Measurements from ENCODE around the gene LEF1.
A peak's percentile ranks its signal among the peaks of the same experiment; 100 is the strongest.

The LEF1 gene

DNA sequence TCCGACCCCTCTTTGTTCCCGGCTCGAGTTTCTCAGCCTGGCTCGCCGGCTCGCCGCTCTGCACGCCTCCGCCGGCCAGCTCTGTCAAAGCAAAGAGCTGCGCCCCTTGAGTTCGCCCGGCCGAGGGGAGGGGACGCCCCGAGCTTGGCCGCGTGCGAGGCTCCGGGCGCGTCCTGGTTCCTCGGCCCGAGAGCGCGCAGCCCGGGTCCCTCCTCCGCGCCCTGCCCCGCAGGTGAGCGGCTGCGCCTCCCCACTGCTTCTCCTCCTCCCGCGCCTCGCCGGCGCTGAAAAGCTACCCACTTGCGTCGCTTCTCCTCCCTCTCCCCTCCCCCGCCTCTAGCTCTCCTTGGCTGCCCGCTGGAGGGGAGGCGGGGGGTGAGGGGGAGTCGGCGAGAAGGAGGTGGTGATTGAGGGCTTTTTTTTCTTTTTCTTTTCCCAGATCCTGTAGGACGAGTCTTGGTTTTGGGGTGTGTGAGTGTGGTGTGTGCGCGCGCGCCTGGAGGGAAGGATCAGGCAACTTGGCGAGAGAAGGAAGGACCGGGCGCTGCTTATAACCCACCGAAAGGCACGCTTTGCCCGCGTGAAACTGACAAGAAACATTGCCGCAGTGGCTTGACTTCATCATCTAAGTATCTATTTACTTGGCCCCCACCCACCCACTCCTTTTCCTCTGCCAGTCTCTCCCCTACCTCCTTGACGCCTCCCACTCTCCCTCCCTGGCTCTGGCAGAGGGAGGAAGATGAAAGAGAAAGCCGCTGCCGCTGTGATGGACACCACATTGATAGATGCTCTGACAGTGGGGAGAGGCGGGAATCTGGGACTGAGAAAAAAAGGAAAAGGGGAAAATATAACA is at the start of gene LEF1:
TSS of gene LEF1 (minus strand) at position 262 of the 853 bp plus-strand sequence. CDS start 1,165 bp downstream, outside the sequence.
- DNase-seq, result peak; percentile 47

DNA sequence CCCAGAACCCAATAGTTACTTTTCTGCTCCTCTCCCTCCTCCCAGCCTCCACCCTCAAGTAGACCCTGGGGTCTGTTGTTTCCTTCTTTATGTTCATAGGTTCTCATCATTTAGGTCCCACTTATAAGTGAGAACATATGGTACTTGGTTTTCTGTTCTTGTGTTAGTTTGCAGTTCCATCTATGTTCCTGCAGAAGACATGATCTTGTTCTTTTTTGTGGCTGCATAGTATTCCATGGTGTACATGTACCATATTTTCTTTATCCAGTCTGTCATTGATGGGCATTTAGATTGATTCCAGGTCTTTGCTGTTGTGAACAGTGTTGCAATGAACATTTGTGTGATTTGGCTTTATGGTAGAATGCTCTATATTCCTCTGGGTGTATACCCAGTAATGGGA is 47.8 kb upstream of the LEF1 start:
- DNase-seq, result no peak

DNA sequence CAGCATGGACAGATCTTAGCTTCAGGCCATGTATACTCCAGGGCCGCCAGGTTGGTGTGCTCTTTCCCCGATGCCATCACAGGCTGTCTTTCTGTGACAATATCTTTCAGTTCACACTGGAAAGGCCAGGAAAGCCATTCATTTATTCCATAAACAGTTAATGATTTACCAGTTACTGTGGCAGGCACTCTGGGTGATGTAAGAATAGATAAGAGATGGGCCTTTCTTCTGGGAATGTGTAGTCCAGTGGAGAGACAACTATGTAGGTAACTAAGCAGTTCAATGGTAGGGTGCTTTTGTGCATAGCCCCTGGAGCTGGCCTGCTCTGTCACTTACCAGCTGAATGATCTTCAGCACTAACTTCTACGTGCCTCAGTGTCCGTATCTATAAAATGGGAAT is 46.3 kb upstream of the LEF1 start:
- DNase-seq, result no peak

DNA sequence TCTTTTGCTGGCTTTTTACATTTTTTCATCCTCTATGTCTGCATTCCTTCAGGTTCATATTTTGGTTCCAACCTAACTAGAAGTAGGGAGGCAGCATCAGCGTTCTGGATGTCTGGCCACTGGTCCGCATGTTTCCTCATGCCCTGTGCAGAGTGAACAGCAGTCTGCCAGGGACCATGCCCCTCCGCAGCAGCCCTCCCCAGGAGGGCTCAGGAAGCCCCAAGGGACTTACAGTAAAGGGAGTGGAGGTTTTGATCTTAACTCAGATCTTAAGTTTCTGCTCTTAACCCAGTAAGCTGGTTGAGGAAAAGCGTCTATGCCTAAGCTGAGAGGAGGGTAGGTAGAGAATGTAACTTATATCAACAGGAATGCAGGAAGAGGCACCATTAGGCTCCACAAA is 45.0 kb upstream of the LEF1 start:
- no peak for DNase-seq

DNA sequence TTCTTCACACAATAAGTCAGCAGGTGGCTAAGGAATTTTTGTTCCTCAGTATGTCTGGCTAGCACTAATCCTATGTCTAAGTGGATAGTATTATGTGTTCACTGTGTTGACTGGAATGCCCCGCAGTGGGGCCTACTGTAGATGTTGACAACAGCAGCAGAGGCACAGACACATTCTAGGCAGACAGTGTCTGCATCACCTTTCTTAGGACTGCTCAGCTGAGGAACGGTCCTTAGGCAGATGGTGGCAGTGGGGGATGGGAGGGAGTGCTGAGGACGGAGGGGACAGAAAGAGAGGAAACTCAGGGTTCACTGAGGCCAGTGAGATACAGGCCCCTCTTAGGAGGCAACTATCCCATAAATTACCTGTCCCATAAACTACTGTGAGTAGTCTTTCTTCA is 44.6 kb upstream of the LEF1 start:
- no peak for DNase-seq

DNA sequence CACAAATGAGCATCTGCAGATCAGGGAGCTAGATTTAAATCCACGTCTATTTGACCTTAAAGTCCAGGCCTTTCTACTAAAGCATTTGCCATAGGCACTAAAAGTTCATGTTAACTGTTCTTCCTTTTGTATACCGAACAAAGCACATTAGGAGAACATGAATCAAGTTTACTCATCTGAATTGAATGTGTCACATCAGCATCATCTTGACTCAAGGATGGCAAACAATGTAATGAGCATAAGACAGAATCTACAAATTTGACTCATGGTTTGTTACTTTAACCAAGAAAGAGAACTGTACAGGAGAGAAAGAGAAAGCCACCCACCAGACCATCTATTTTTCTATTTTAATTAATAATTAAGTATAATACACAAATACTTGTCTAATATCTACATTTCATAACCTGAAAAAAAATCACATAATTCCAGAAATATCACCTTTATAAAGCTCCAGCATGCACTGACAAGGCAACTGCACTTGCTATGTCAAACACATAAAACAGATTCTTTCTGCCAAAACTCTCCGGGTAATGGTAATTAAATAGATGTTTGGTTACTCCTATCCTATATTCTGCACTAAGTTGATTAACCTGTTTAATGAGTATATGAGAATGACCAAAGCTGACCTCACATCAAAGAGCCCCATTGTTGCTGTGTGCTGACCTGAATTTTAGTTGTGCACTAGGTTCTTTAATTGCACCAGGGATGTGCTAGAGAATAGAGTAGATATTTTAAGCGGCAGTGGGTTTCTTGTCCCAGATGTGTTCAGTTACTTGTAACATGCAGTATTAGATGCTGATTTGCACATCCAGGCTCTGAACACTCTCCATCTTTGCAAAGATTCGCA is 42.5 kb upstream of the LEF1 start:
- no peak for DNase-seq

DNA sequence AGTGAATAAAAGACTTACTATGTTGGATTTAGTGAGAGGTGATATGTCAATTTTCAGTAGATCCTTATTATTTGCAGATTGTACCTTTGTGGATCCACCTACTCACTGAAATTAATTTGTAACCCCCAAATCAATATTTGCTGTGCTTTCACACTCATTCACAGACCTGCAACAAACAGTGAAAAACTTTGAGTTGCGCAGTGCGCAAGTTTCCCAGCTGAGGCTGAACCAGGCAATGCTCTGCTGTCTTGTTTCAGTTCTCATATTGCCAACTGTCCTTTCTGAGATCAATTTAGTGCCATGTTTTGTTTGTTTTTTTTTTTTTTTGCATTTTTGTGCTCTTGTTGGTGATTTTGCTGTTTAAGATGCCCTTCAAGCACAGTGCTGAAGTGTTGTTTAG is 40.8 kb upstream of the LEF1 start:
- DNase-seq, result no peak

DNA sequence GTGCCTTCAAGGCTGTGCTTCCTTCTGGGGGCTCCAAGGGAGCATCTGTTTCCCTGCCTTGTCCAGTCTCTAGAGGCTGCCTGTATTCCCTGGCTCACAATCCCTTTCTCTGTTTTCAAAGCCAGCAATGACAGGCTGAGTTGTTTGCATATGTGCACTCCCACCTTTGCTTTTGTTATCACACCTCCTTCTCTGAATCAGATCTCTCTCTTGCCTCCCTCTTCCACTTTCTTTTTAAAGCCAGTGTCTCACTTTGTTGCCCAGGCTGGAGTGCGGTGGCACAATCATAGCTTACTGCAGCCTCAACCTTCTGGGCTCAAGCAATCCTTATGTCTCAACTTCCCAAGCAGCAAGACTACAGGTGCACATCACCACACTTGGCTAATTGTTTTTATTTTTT is 37.1 kb upstream of the LEF1 start:
- no peak for DNase-seq

DNA sequence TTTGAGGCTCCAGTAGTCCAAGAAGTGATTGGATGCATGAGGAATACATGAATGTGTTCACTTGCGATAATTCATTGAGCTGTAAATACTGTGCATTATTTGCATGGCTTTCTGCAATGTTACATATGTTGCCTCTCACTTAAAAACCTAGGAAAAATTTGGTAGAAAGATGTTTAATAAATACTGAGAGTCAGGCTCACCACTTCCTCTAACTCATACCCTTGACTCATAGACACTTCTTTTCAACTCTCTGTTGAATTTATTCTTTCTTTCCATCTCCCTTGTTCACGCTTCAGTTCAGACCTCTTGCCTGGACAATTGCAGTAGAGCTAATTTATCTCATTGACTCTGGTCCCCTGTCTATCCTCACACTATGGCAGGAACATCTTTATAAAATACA is 35.8 kb upstream of the LEF1 start:
- no peak for DNase-seq

DNA sequence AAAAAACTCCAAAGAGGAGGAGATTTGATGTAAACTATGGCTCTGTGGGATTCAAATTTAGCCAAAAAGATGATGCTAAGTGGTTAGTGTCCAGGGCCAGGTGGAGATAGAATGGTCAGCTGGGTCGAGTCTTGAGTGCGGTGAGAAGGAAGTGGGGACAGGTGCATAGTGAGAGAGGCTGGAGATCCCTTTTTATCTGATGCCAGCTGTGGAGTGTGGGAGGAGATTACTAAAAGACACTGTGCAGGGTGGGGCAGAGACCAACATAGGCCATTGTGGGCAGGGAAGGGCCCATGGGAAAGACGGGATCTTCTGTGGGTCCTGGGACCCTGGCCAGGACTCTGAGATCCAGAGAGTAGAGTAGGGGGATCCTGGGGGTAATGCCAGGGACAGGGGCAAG is 34.6 kb upstream of the LEF1 start:
- no peak for DNase-seq

DNA sequence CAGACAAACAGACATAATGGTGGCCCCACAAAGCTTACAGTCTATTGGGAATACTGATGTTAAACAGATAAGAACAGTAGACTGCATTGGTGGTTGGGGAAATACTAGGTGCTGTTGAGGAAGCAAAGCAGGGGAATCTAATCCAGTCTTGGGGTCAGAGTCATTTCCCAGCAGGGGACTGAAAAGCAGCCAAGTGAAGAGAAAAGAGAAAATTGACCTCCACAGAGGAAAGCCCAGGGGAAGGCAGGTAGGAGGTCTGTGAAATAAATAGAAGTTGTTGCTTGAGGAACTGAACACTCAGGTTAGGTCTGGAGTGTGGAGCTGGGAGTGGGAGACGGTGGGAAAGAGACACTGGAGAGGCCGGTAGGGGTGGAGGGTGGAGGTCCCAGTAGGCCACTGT is 33.0 kb upstream of the LEF1 start:
- DNase-seq, result no peak

DNA sequence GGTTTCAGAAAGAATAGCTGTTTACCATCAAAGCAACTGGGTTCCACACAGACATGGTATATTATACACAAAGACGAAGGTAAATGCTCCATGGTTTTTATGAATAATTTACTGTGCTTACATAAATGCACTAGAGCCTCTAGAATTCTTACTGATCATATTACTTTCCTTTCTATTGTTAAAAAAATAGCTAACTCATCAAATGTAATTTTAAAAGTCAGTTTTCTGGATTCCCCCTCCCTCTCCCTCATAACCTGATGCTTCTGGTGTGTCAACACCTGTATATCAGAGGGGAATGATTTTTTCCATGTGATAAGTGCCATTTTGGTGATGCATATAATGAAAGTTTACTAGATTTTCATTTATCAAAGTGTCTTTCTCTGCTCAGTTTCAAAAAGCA is 31.1 kb upstream of the LEF1 start:
- DNase-seq, result no peak

DNA sequence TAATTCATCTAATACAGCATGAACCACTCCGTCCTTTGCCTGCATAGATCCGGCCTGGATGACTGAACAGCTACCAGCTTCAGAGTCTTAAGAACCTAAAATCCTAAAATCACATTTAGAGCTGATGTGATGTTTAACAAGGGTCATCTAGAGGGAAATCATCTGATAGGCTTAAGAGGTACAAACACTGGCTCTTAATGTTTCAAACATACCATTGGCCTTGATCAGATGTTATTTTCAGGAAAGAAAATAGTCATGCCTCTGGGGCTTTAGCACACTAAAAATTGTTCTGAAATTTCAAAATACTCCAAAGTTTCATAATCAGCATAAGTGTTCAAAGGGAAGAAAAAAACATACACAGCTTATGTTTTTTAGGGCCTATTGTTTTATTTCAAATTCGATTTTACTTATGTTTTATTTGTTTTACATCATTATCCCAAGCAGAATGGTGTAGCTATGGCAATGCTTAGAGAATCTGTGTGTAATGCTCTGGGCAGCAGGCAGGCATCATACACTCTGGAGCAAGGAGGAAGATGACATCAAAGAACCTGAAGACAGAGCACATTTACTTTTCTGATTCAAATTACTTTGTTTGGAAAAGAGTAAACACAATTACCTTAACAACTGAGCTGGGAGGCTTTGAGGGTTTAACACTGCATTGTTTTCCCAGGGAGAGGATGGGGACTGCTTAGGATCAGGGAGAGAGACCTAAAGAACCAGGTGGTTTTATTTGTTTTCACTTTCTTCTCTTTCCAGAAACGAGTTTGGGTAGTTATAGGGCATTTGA is 25.3 kb upstream of the LEF1 start:
- DNase-seq, result no peak

DNA sequence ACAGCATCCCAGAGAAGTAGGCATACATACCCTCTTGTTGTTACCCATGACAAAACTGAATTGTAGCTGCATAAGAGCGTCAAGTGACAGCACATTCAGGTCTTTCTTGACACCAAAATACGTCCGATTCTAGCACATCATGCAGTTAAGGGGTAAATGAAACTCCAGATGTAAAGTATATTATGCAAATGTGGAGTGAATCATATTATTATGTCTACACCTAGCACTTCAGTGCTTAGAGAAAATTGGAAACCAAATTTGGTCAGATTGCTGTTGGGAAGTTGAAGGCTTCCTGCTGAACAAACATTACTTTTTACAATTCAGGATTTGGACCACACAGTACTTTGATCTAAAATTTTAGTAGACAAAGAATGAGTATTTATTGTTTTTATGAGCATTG is 24.2 kb upstream of the LEF1 start:
- no peak for DNase-seq

DNA sequence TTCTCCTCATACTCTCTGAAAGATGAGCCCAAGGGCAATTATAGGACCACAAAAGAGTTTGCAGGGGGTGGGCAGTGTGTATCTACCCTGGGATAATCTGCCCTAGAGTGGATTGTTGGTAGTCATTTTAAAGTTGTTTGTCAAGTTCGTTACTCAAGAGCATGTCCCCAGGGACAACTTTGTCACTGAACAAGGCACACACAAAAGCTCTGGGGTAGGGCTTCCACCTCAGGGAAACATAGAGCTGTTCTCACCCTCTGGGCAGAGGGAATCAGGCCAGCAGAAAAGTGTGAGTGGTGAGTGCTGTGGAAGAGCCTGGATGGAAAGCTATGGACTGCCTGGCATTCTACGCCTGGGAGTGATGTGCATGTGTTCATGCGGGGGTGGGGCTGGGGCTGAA is 23.3 kb upstream of the LEF1 start:
- DNase-seq, result no peak

DNA sequence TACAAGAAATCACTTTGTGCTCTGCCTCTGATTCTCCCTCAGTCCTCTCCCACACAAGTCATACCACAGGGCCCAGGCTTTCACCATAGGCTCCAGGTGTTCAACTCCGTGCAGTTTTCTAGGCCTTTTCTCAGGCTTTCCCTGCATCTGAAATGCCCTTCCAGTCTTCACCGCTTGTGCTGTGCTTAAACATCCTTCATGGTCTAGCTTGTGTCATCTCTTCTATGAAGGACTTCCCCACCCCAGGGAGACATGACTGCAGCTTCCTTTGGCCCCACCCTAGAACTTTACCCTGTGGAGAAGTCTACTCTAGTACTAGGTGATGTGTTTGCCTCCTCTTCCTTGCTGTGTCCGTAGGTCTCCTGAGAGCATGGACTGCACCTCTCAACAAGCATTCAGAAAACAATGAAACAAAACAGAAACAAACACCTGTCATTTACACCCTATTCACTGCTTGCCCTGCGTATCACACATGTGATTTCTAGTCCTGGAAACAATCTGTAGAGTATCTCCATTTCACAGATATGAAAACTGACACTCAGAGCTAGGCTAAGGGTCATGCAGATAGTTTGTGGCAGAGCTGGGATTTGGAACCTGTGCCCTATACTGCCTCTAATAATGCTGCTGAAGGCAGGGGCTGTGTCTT is 22.7 kb upstream of the LEF1 start:
- no peak for DNase-seq

DNA sequence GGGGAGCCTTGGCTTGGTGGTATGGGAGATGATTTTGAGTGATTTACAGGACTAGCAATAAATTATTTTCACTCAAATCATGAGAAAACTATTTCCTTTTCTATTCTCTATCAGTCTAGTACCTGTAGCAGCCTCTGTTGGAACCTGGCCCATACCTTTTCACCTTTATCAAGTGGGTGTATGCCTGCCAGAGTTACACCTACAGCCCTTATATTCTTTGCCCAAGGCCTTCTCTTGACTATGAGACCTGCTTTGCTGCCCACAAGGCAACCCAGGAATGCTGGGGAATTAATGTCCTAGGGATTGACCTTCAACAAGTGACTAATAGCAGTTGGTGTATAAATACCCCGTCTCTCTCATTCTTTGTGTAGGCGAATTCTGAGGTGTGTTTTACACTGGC is 20.0 kb upstream of the LEF1 start:
- no peak for DNase-seq

DNA sequence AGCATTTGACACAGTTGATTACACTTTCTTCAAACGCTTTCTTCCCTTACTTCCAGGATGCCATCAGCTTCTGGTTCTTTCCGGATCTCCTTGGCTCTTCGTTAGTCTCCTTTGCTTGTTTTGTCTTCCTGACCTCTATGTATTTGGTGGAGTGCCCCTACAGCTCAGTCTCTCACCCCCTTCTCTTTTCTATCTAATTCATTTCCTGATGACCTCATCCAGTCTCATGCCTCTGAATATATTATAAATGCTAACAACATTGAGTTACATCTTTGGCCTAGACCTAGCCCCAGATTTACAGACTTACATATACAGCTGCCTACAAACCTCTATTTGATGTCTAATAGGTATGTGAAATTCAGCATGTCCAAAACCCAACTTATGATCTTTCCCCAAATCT is 16.5 kb upstream of the LEF1 start:
- no peak for DNase-seq

DNA sequence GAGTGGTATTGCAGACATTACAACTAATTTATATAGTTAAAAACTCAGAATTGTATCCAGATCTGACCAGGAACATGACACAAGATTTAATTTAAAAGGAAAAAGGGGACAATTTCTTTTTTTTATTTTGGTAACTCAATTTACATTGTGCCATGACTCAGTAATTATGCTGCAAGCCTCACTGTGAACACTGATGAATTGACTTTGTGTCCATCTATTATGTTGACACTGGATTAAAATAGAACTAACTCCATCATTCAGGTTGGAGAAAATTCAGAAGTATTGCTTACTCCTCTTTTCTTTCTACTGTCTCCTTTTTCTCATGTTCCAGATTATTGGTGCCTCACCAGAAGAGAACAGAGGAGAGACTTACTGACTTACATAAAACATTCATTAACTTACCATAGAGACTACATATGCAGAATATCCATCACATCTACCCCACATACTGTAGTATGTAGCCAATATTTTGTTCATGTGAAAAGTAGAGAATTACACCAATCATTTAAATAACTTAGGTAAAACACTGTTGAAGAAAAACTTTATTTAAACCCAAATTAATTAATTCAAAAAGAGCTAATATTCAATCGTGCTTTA is 15.8 kb upstream of the LEF1 start:
- DNase-seq, result no peak

DNA sequence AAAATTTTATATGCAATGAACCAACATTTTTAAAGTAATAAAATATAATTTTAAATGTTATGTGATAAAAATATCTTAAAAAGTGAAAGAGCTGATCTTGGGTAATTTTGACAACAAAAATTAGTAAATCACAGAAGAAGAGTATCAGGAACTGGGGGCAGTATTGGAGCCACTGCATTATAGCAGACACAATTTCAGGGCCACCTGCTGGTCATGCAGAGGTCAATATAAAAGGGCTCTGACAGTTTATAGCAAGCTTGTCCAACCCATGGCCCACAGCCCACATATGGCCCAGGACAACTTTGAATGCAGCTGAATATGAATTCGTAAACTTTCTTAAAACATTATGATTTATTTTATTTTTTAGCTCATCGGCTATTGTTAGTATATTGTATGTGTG is 13.0 kb upstream of the LEF1 start:
- no peak for DNase-seq

DNA sequence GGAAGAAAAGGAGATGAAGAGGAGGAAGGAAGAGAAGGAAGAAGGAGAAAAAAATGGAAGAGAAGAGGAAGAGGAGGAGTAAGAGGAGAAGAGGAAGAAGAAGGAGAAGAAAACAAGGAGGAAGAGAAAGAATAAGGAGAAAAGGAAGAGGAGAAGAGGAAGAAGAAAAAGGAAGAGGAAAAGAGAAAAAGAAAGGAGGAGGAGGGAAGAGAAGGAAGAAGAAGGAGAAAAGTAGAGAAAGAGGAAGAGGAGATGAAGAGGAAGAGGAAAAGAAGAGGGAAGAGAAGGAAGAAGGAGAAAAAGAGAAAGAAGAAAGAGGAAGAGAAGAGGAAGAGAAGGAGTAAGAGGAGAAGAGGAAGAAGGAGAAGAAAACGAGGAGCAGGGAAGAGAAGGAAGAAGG is 11.8 kb upstream of the LEF1 start:
- DNase-seq, result no peak

DNA sequence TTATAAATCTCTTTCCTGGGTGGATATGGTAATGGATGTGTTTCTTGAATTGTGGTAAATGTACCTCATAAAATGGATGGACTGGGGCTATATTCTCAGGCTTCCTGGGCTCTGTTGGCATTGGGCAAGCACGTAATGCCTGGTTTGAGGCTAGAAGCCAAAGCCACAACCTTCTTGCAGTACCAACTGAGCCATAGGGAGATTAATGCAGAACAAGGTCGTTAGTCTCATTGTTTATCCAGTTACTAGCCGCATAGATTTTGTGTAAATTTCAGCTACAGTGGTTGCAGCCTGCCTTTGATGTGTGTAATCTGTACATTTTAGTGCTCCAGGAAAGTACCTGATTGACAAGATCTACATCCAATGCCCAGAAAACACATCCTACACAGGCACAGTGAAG is 7.2 kb upstream of the LEF1 start:
- no peak for DNase-seq

DNA sequence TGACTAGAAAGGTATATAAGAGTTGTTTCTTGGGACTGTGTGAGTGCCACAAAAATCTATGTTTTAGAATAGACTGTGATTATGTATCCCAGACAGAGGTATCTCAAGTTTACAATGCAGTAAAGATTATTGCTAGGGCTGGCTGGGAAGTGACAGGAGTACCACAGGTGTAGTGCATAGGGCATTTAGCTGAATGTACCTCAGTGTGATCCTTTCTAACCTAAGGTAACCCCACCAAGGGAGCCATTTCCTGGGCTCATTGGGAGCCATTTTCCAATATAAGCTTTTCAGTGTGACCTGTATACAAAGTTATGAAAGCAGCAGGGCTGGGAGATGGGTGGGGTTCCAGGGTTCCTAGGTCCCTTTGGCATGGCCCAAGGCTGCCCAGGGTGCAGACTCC is 6.1 kb upstream of the LEF1 start:
- no peak for DNase-seq
